ENCODE data around the gene PITPNC1. TPM values are rescaled to one million over a fixed set of nuclear protein-coding genes. Genes with fewer than 3 reads are reported as not detected.

PITPNC1 gene
- total and polyA plus RNA-seq, 2 donors (not counting 3 experiments of a cell fraction or from before 2014, with no cell fraction given) = 2.4 to 9.6 TPM

DNA sequence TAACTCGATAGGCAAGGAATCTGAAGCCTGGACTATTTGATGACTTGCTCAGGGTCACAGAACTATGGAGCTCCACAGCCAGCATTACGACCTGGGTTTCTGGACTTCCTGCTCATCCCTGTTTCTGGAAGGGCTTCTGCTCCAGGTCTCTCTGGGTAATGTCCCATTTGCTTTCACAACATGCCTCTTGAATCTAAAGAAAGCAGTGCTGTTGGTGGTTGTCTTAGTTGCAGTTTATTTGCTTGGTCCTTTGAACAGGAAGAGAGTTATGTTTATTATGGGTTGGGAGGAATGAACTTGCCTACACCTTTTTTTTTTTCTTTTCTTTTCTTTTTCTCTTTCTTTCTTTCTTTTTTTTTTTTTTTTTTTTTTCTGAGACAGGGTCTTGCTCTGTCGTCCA is 84.8 kb downstream of the PITPNC1 start:
- H3K4me3 ChIP-seq (replicated peaks in 1 of 3; ENCODE audit: insufficient read depth in 1 of 3, low read depth in 1 of 3, low read length in 3 of 3) = no peak overlapping the region
- ChIA-PET POLR2A (no interaction called here), CTCF (no interaction called here)
- no peak for TF ChIP-seq EZH2 (IDR thresholded peaks at IDR 0.05; ENCODE audit: borderline replicate concordance, low read depth, low read length, severe bottlenecking)
- BruUV-seq (replicated peaks) = no TSS peak
- no peaks in the 10 kb centered on the region for H4K20me1 ChIP-seq (replicated peaks; ENCODE audit: control insufficient read depth, extremely low read depth, insufficient read depth, low read length)
- intact Hi-C loops (cut with micrococcal nuclease) (no loop called here), dilution Hi-C loops (cut with MboI; ENCODE audit: extremely low pct_ligation_motif_present, low sequenced_read_pairs) (no loop called here)
- H3K9me1 ChIP-seq (replicated peaks; ENCODE audit: control insufficient read depth, extremely low read depth, insufficient read depth, low read length) = no peaks in the 10 kb centered on the region
- no peak overlapping the region for H2AFZ ChIP-seq (ENCODE audit: low read depth, low read length)
- H3K79me2 ChIP-seq (ENCODE audit: control insufficient read depth, insufficient read depth, low read length) = no peaks in the 10 kb centered on the region
- H3K9ac ChIP-seq (replicated peaks; ENCODE audit: extremely low read depth, insufficient read depth, low read length) = no peak overlapping the region
- no peaks in the 10 kb centered on the region for H3K36me3 ChIP-seq (ENCODE audit: control insufficient read depth in 2 of 2, extremely low read depth in 1 of 2, insufficient read depth in 2 of 2, low read length in 2 of 2)
- H3K27ac ChIP-seq (ENCODE audit: insufficient read depth, low read depth, low read length) = no peak overlapping the region
- H3K4me1 ChIP-seq (ENCODE audit: control insufficient read depth, extremely low read depth, insufficient read depth, low read length) = no peaks in the 10 kb centered on the region
- H3K9me3 ChIP-seq (replicated peaks; ENCODE audit: control insufficient read depth, insufficient read depth, low read length) = no peaks in the 10 kb centered on the region
- DNase-seq (ENCODE audit: low read depth, low spot score) (no peak), FAIRE-seq (no peak)
- no peak overlapping the region for H3K4me2 ChIP-seq (ENCODE audit: insufficient read depth, low read length)
- no peaks in the 10 kb centered on the region for H3K27me3 ChIP-seq (ENCODE audit: control insufficient read depth in 2 of 2, insufficient read depth in 2 of 2, low read length in 2 of 2)

DNA sequence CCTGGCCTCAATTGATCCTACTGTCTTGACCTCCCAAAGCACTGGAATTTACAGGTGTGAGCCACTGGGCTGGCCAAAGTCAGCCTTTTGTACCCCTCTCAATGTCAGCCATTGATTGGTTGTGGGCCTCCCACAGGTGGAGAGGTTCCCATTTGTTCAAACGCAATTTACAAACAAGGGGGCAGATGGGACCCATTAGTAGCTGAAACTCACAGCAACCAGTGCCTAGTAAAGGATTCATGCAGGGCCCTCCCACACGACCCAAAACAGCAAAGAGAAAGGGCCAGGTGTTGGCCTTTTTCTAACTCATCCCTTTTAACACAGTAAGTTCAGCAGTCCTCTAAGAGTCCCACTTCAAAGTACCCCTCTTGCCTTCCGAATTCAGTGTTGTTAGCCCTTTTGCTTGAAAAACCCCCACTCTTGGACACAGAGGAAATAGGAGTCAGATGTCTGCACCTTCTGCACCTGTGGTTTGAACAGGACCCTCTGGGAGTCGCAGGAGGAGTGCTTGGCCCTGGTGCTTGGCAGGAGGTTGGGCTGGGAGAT is 89.2 kb downstream of the PITPNC1 start:
- Histone ChIP-seq H3K4me1 (ENCODE audit: control insufficient read depth, extremely low read depth, insufficient read depth, low read length) (no peaks in the 10 kb centered on the region), H3K27me3 (ENCODE audit: control insufficient read depth in 2 of 2, insufficient read depth in 2 of 2, low read length in 2 of 2) (no peaks in the 10 kb centered on the region), H3K9me1 (replicated peaks; ENCODE audit: control insufficient read depth, extremely low read depth, insufficient read depth, low read length) (no peaks in the 10 kb centered on the region), H3K9ac (replicated peaks; ENCODE audit: extremely low read depth, insufficient read depth, low read length) (no peak overlapping the region), H3K4me2 (ENCODE audit: insufficient read depth, low read length) (no peak overlapping the region), H3K4me3 (replicated peaks in 1 of 3; ENCODE audit: insufficient read depth in 1 of 3, low read depth in 1 of 3, low read length in 3 of 3) (no peak overlapping the region), H2AFZ (ENCODE audit: low read depth, low read length) (no peak overlapping the region), H3K79me2 (ENCODE audit: control insufficient read depth, insufficient read depth, low read length) (no peaks in the 10 kb centered on the region), H3K9me3 (replicated peaks; ENCODE audit: control insufficient read depth, insufficient read depth, low read length) (no peaks in the 10 kb centered on the region), H4K20me1 (replicated peaks; ENCODE audit: control insufficient read depth, extremely low read depth, insufficient read depth, low read length) (no peaks in the 10 kb centered on the region), H3K36me3 (ENCODE audit: control insufficient read depth in 2 of 2, extremely low read depth in 1 of 2, insufficient read depth in 2 of 2, low read length in 2 of 2) (no peaks in the 10 kb centered on the region), H3K27ac (ENCODE audit: insufficient read depth, low read depth, low read length) (no peak overlapping the region)
- ChIA-PET POLR2A (no interaction called here), CTCF (interaction anchor here (1.4 to 2.3 kb wide), 2 partner anchors 9 to 10 kb away, joined by 3 to 10 read pairs; no protein-coding TSS in a partner anchor)
- TF ChIP-seq, protein P1, sequence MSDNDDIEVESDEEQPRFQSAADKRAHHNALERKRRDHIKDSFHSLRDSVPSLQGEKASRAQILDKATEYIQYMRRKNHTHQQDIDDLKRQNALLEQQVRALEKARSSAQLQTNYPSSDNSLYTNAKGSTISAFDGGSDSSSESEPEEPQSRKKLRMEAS (IDR thresholded peaks at IDR 0.05; ENCODE audit: insufficient read depth, insufficient read length) = no peak
- TF ChIP-seq MYC (IDR thresholded peaks at IDR 0.05; ENCODE audit: low read depth, low read length) (no peak), POLR2A (IDR thresholded peaks at IDR 0.05; ENCODE audit: low read depth, low read length) (no peak), POLR2AphosphoS5 (IDR thresholded peaks at IDR 0.05; ENCODE audit: insufficient read depth, low read depth, low read length) (no peak), FOS (IDR thresholded peaks at IDR 0.05; ENCODE audit: borderline replicate concordance, insufficient read depth, low read length) (no peak), JUN (IDR thresholded peaks at IDR 0.05; ENCODE audit: borderline replicate concordance, insufficient read depth, insufficient read length, low read depth) (no peak), GATA2 (IDR thresholded peaks at IDR 0.05; ENCODE audit: insufficient read depth, insufficient read length, low read depth, low read length) (no peak), EZH2 (IDR thresholded peaks at IDR 0.05; ENCODE audit: borderline replicate concordance, low read depth, low read length, severe bottlenecking) (no peak)
- TF ChIP-seq, protein P2, sequence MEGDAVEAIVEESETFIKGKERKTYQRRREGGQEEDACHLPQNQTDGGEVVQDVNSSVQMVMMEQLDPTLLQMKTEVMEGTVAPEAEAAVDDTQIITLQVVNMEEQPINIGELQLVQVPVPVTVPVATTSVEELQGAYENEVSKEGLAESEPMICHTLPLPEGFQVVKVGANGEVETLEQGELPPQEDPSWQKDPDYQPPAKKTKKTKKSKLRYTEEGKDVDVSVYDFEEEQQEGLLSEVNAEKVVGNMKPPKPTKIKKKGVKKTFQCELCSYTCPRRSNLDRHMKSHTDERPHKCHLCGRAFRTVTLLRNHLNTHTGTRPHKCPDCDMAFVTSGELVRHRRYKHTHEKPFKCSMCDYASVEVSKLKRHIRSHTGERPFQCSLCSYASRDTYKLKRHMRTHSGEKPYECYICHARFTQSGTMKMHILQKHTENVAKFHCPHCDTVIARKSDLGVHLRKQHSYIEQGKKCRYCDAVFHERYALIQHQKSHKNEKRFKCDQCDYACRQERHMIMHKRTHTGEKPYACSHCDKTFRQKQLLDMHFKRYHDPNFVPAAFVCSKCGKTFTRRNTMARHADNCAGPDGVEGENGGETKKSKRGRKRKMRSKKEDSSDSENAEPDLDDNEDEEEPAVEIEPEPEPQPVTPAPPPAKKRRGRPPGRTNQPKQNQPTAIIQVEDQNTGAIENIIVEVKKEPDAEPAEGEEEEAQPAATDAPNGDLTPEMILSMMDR (IDR thresholded peaks at IDR 0.05; ENCODE audit: extremely low read depth in 1 of 2, insufficient read depth in 1 of 2, low read depth in 1 of 2, low read length in 2 of 2) = no peak
- intact Hi-C loops (cut with micrococcal nuclease) (no loop called here), dilution Hi-C loops (cut with MboI; ENCODE audit: extremely low pct_ligation_motif_present, low sequenced_read_pairs) (no loop called here)
- DNase-seq (ENCODE audit: low read depth, low spot score) (no peak), FAIRE-seq (no peak)
- no TSS peak for BruUV-seq (replicated peaks)

All from endothelial cell of umbilical vein (primary cell).